GM21529 (cell line): Measurements from ENCODE around the gene LSAMP.

Experiments used
- ATAC-seq: cut with Tn5 transposase; IDR thresholded peaks from one replicate; pipeline ENCODE4 v1.9.1; 2021; ENCODE audit not compliant: unreplicated experiment

LSAMP gene

GRCh38 chr3:115980709-115981108, 464.6 kb downstream of the LSAMP start:
- peak; percentile 61 for ATAC-seq

GRCh38 chr3:115977866-115978265, 467.4 kb downstream of the LSAMP start:
- no peak for ATAC-seq

- ATAC-seq, result no peak
Measured at GRCh38 chr3:115975796-115976195, 469.5 kb downstream of the LSAMP start.

- ATAC-seq, result peak; percentile 79
Measured at GRCh38 chr3:115975353-115975752, 469.9 kb downstream of the LSAMP start.

- ATAC-seq, result no peak
Measured at GRCh38 chr3:115974940-115975339, 470.3 kb downstream of the LSAMP start.

GRCh38 chr3:115968871-115969270, 476.4 kb downstream of the LSAMP start:
- no peak for ATAC-seq

- no peak for ATAC-seq
Measured at GRCh38 chr3:115961380-115961779, 483.9 kb downstream of the LSAMP start.

- peak; percentile 85 for ATAC-seq
Measured at GRCh38 chr3:115960799-115961198, 484.5 kb downstream of the LSAMP start.

GRCh38 chr3:115958526-115958925, 486.8 kb downstream of the LSAMP start:
- no peak for ATAC-seq

- no peak for ATAC-seq
Measured at GRCh38 chr3:115947325-115947724, 498.0 kb downstream of the LSAMP start.

GRCh38 chr3:115943579-115943978, 501.7 kb downstream of the LSAMP start:
- peak; percentile 59 for ATAC-seq

GRCh38 chr3:115937054-115937453, 508.2 kb downstream of the LSAMP start:
- no peak for ATAC-seq

- peak; percentile 66 for ATAC-seq
Measured at GRCh38 chr3:115932807-115933206, 512.5 kb downstream of the LSAMP start.

GRCh38 chr3:115931581-115931980, 513.7 kb downstream of the LSAMP start:
- no peak for ATAC-seq

- ATAC-seq, result peak; percentile 64
Measured at GRCh38 chr3:115930922-115931321, 514.4 kb downstream of the LSAMP start.

GRCh38 chr3:115930168-115930567, 515.1 kb downstream of the LSAMP start:
- ATAC-seq, result no peak

- no peak for ATAC-seq
Measured at GRCh38 chr3:115928376-115928775, 516.9 kb downstream of the LSAMP start.

- ATAC-seq, result no peak
Measured at GRCh38 chr3:115927197-115927596, 518.1 kb downstream of the LSAMP start.

- no peak for ATAC-seq
Measured at GRCh38 chr3:115922681-115923347, 522.5 kb downstream of the LSAMP start.

GRCh38 chr3:115921711-115922110, 523.6 kb downstream of the LSAMP start:
- ATAC-seq, result no peak

- no peak for ATAC-seq
Measured at GRCh38 chr3:115918900-115919299, 526.4 kb downstream of the LSAMP start.

GRCh38 chr3:115916866-115917265, 528.4 kb downstream of the LSAMP start:
- ATAC-seq, result no peak

- ATAC-seq, result no peak
Measured at GRCh38 chr3:115915061-115915460, 530.2 kb downstream of the LSAMP start.
